Femur (tissue), 1 donor: ENCODE data around the gene BRI3.
A peak's percentile ranks its signal among the peaks of the same experiment; 100 is the strongest.

Experiments used
- DNase-seq: peaks from one replicate; pipeline ENCODE4 v3.0.0-alpha.2; 2017

Gene BRI3

GRCh38 chr7:98280791-98281756 is at the start of gene BRI3:
BRI3 (plus strand) TSS chr7:98281686; CDS start chr7:98281796, 110 bp downstream.
- DNase-seq: peak; percentile 96

- DNase-seq: no peak
Observed at GRCh38 chr7:98232263-98232585, 49.3 kb upstream of the BRI3 start.

- DNase-seq: no peak
Observed at GRCh38 chr7:98232799-98233198, 48.7 kb upstream of the BRI3 start.

- no peak for DNase-seq
Observed at GRCh38 chr7:98233219-98234070, 48.0 kb upstream of the BRI3 start.

GRCh38 chr7:98234429-98235147 is 46.9 kb upstream of the BRI3 start:
- DNase-seq: no peak

GRCh38 chr7:98235901-98236300 is 45.6 kb upstream of the BRI3 start:
- DNase-seq: no peak

- no peak for DNase-seq
Observed at GRCh38 chr7:98236355-98237185, 44.9 kb upstream of the BRI3 start.

GRCh38 chr7:98238076-98238475 is 43.4 kb upstream of the BRI3 start:
- no peak for DNase-seq

GRCh38 chr7:98238976-98239375 is 42.5 kb upstream of the BRI3 start:
- DNase-seq: no peak

- DNase-seq: no peak
Observed at GRCh38 chr7:98240961-98241673, 40.4 kb upstream of the BRI3 start.

- no peak for DNase-seq
Observed at GRCh38 chr7:98241674-98242241, 39.7 kb upstream of the BRI3 start.

GRCh38 chr7:98242342-98242741 is 39.1 kb upstream of the BRI3 start:
- no peak for DNase-seq

- DNase-seq: no peak
Observed at GRCh38 chr7:98242934-98243333, 38.6 kb upstream of the BRI3 start.

- no peak for DNase-seq
Observed at GRCh38 chr7:98244871-98245270, 36.6 kb upstream of the BRI3 start.

GRCh38 chr7:98248156-98248555 is 33.3 kb upstream of the BRI3 start:
- DNase-seq: no peak

GRCh38 chr7:98249106-98249505 is 32.4 kb upstream of the BRI3 start:
- no peak for DNase-seq

- no peak for DNase-seq
Observed at GRCh38 chr7:98250789-98251188, 30.7 kb upstream of the BRI3 start.

GRCh38 chr7:98251231-98251600 is 30.3 kb upstream of the BRI3 start:
- no peak for DNase-seq

- DNase-seq: peak; percentile 95
Observed at GRCh38 chr7:98251601-98252424, 29.7 kb upstream of the BRI3 start, which contains the start of gene TECPR1. TECPR1 (minus strand) TSS chr7:98252232; CDS start chr7:98246146, 6,086 bp downstream.

- DNase-seq: no peak
Observed at GRCh38 chr7:98252425-98253054, 28.9 kb upstream of the BRI3 start.
